Endothelial cell of umbilical vein (primary cell): ENCODE data around the gene CPTP. TPM values are rescaled to one million over a fixed set of nuclear protein-coding genes. Genes with fewer than 3 reads are reported as not detected.

Experiments
- BruUV-seq: library from RNA; stranded (reverse); fragments of 400-500 nt; replicated peaks from 2 replicates; lab custom pipeline; 2021; lab: Mats Ljungman, UMichigan
- CTCF ChIA-PET: fragments of 300-600, 350-600 bp; sonication (Branson Sonifier 250); formaldehyde crosslinking; loops from one replicate; lab custom pipeline; 2021; ENCODE audit warnings: antibody characterized with exemption, inconsistent platforms; lab: Charles Lee
- POLR2A ChIA-PET: fragments of 300-600, 350-600 bp; sonication (Branson Sonifier 250); formaldehyde crosslinking; loops from one replicate; lab custom pipeline; 2021; ENCODE audit warnings: antibody characterized with exemption, inconsistent platforms; lab: Charles Lee
- DNase-seq: peaks from one replicate; pipeline ENCODE4 v3.0.0-alpha.2; 2011; ENCODE audit warnings: low read depth, low spot score
- FAIRE-seq: peaks from 2 replicates; lab custom pipeline; 2011; peaks lifted over from hg19 to GRCh38; lab: Jason Lieb, UNC
- H2AFZ ChIP-seq: 2 replicates; pipeline ENCODE4 v1.6.0; 2012; ENCODE audit warnings: low read depth, low read length, control low read depth, inconsistent platforms
- H3K27ac ChIP-seq: 2 replicates; pipeline ENCODE4 v1.5.1; 2011; ENCODE audit warnings: low read depth, mild to moderate bottlenecking, control low read depth, low read length, moderate library complexity; ENCODE audit not compliant: insufficient read depth
- H3K27me3 ChIP-seq, 2 experiments: 2 replicates each; pipeline versions ENCODE4 v1.6.0 to v1.6.1; 2011; ENCODE audit warnings: low read length in 2 of 2, mixed read lengths in 1 of 2; ENCODE audit not compliant: control insufficient read depth in 2 of 2, insufficient read depth in 2 of 2
- H3K36me3 ChIP-seq, 2 experiments: 2 replicates in 1 of 2; 3 replicates in 1 of 2; pipeline ENCODE4 v1.5.1; 2011; ENCODE audit warnings: low read length in 2 of 2, mild to moderate bottlenecking in 1 of 2, moderate library complexity in 1 of 2; ENCODE audit not compliant: control insufficient read depth in 2 of 2, insufficient read depth in 2 of 2; ENCODE audit errors: extremely low read depth in 1 of 2
- H3K4me1 ChIP-seq: 3 replicates; pipeline ENCODE4 v1.5.1; 2011; ENCODE audit warnings: mild to moderate bottlenecking, low read length; ENCODE audit not compliant: control insufficient read depth, insufficient read depth; ENCODE audit errors: extremely low read depth
- H3K4me2 ChIP-seq: 2 replicates; pipeline ENCODE4 v1.6.1; 2011; ENCODE audit warnings: low read length, control low read depth, mixed read lengths; ENCODE audit not compliant: insufficient read depth
- H3K4me3 ChIP-seq, 3 experiments: fragments of 200-600 bp in 1 of 3; sonication (generic), shearing (Covaris generic) in 1 of 3; replicated peaks in 1 of 3; 2 replicates each; pipeline ENCODE4 v1.5.1; 2011 to 2016; ENCODE audit warnings: control low read depth in 3 of 3, low read length in 3 of 3, mild to moderate bottlenecking in 2 of 3, inconsistent platforms in 1 of 3, low read depth in 1 of 3, moderate library complexity in 1 of 3; ENCODE audit not compliant: insufficient read depth in 1 of 3
- H3K79me2 ChIP-seq: 2 replicates; pipeline ENCODE4 v1.6.0; 2012; ENCODE audit warnings: low read length, inconsistent platforms; ENCODE audit not compliant: control insufficient read depth, insufficient read depth
- H3K9ac ChIP-seq: replicated peaks from 2 replicates; pipeline ENCODE3; 2011; ENCODE audit warnings: low read length, control low read depth; ENCODE audit not compliant: insufficient read depth; ENCODE audit errors: extremely low read depth
- H3K9me1 ChIP-seq: replicated peaks from 3 replicates; pipeline ENCODE4 v1.6.0; 2011; ENCODE audit warnings: mild to moderate bottlenecking, low read length; ENCODE audit not compliant: control insufficient read depth, insufficient read depth; ENCODE audit errors: extremely low read depth
- H3K9me3 ChIP-seq: replicated peaks from 2 replicates; pipeline ENCODE4 v1.5.1; 2012; ENCODE audit warnings: low read length, inconsistent platforms; ENCODE audit not compliant: control insufficient read depth, insufficient read depth
- H4K20me1 ChIP-seq: replicated peaks from 2 replicates; pipeline ENCODE3; 2011; ENCODE audit warnings: mild to moderate bottlenecking, low read length; ENCODE audit not compliant: control insufficient read depth, insufficient read depth; ENCODE audit errors: extremely low read depth
- CTCF ChIP-seq, 2 donors: IDR thresholded peaks; 1 replicate in 1 of 2; 2 replicates in 1 of 2; pipeline ENCODE4 v1.5.1; 2011; ENCODE audit warnings: low read length in 2 of 2, mild to moderate bottlenecking in 2 of 2, moderate library complexity in 2 of 2, control low read depth in 1 of 2, inconsistent platforms in 1 of 2, low read depth in 1 of 2; ENCODE audit not compliant: insufficient read depth in 1 of 2; ENCODE audit errors: extremely low read depth in 1 of 2
- EZH2 ChIP-seq: IDR thresholded peaks from 2 replicates; pipeline ENCODE4 v1.6.1; 2012; ENCODE audit warnings: borderline replicate concordance, low read depth, mild to moderate bottlenecking, moderate library complexity, low read length, inconsistent platforms; ENCODE audit not compliant: severe bottlenecking
- FOS ChIP-seq: IDR thresholded peaks from 2 replicates; pipeline ENCODE4 v1.6.1; 2011; ENCODE audit warnings: mild to moderate bottlenecking, low read length, moderate library complexity, borderline replicate concordance; ENCODE audit not compliant: insufficient read depth
- GATA2 ChIP-seq: IDR thresholded peaks from 2 replicates; pipeline ENCODE4 v1.7.0; 2011; ENCODE audit warnings: low read depth, mild to moderate bottlenecking, moderate library complexity, mixed read lengths, low read length; ENCODE audit not compliant: insufficient read length, insufficient read depth
- JUN ChIP-seq: IDR thresholded peaks from 2 replicates; pipeline ENCODE4 v1.6.1; 2011; ENCODE audit warnings: borderline replicate concordance, low read depth; ENCODE audit not compliant: insufficient read length, insufficient read depth
- MAX ChIP-seq: IDR thresholded peaks from 2 replicates; pipeline ENCODE4 v1.6.1; 2011; ENCODE audit not compliant: insufficient read depth, insufficient read length
- MYC ChIP-seq: IDR thresholded peaks from one replicate; pipeline ENCODE4 v1.6.1; 2011; ENCODE audit warnings: mild to moderate bottlenecking, low read depth, low read length
- POLR2A ChIP-seq: IDR thresholded peaks from 2 replicates; pipeline ENCODE4 v1.6.1; 2012; ENCODE audit warnings: low read depth, mild to moderate bottlenecking, control low read depth, low read length
- POLR2AphosphoS5 ChIP-seq: IDR thresholded peaks from 2 replicates; pipeline ENCODE4 v1.6.1; 2012; ENCODE audit warnings: low read depth, mild to moderate bottlenecking, control low read depth, low read length, moderate library complexity; ENCODE audit not compliant: insufficient read depth
- dilution Hi-C: fragments of 300-500 bp; cut with MboI; formaldehyde crosslinking; loops from one replicate; pipeline ENCODE4 v1.15.0; 2019; ENCODE audit warnings: low sequenced_read_pairs; ENCODE audit not compliant: extremely low pct_ligation_motif_present
- intact Hi-C: fragments of 100-400 bp; cut with micrococcal nuclease; formaldehyde crosslinking; loops from one replicate; pipeline ENCODE4 v1.10.0; 2022
- polyA plus RNA-seq, 4 experiments: library from polyadenylated mRNA; depleted of rRNA in 3 of 4; stranded (reverse) in 3 of 4; unstranded in 1 of 4; fragments of >200 nt; gene quantifications; 2 replicates each; pipeline versions ENCODE4 v1.2.1 to v1.2.3, GENCODE V29; 2011 to 2012; ENCODE audit warnings: missing spikeins in 1 of 4
- total RNA-seq: library from RNA; stranded (reverse); gene quantifications from 2 replicates; pipeline ENCODE4 v1.2.3, GENCODE V29; 2021

Gene CPTP
- total and polyA plus RNA-seq, 2 donors (not counting 3 experiments of a cell fraction or from before 2014, with no cell fraction given): 20.9 to 29.5 TPM

- intact Hi-C loops: no loop called here
- DNase-seq: no peak
Measured at GRCh38 chr1:1320666-1321448, 3.7 kb upstream of the CPTP start.

More at GRCh38 chr1:1320666-1321448, 3.7 kb upstream of the CPTP start:
- TF ChIP-seq CTCF (IDR thresholded peaks at IDR 0.05; ENCODE audit: extremely low read depth in 1 of 2, insufficient read depth in 1 of 2, low read depth in 1 of 2, low read length in 2 of 2) (no peak), FOS (no peak), POLR2AphosphoS5 (no peak), JUN (no peak), EZH2 (no peak), GATA2 (no peak), POLR2A (no peak), MYC (no peak), MAX (no peak)
- no peak overlapping the region for H3K4me2 ChIP-seq
- H3K9me1 ChIP-seq: no peaks in the 10 kb centered on the region
- FAIRE-seq: no peak
- BruUV-seq: no TSS peak
- ChIA-PET CTCF (no interaction called here), POLR2A (no interaction called here)
- H3K9me3 ChIP-seq: no peaks in the 10 kb centered on the region
- no peak overlapping the region for H3K4me3 ChIP-seq
- dilution Hi-C loops: no loop called here
- no peak overlapping the region for H3K9ac ChIP-seq
- peaks cover 0 to 7% of the 10 kb centered on the region in 2 experiments for H3K36me3 ChIP-seq
- peaks cover 12% of the 10 kb centered on the region for H3K4me1 ChIP-seq
- H2AFZ ChIP-seq: no peak overlapping the region
- H3K27ac ChIP-seq: no peak overlapping the region
- H3K27me3 ChIP-seq: no peaks in the 10 kb centered on the region
- peaks cover 52% of the 10 kb centered on the region for H3K79me2 ChIP-seq
- peaks cover 5% of the 10 kb centered on the region for H4K20me1 ChIP-seq
